SKM-1 treated with dmso at 0.1 percent for 144 hours (cell line): ENCODE measurements around the gene SOBP.
"Not testable (repeated sequence)": the region's sequence is repeated elsewhere in the genome, so short reads cannot be mapped to it uniquely, and the experiment has no call there.

ENCODE experiments used
- DNase-seq: peaks from one replicate; lab custom pipeline; 2025; ENCODE audit not compliant: unreplicated experiment; lab: John Stamatoyannopoulos, UW

Gene SOBP

DNA sequence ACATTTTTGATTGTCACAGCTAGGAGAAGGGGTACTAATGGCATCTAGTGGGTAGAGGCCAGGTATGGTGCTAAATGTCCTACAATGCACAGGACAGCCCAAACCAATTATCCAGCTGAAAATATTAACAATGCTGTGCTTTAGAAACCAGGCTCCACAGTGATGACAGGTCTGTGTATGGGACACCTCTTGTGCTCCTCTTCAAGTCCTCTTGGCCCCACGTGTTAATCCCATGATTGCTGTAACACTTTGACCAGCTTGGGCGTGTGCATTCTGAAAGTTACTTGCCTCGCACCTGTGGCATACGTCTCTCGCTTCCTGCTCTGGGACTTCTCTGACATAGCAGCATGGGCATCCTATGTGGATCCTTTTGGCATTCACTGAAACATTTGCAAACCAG is 29.3 kb downstream of the SOBP start:
- not testable (repeated sequence) for DNase-seq

GRCh38 chr6:107520706-107521105 is 30.8 kb downstream of the SOBP start:
- DNase-seq: not testable (repeated sequence)

GRCh38 chr6:107523054-107523791 is 33.3 kb downstream of the SOBP start:
- DNase-seq: no peak

GRCh38 chr6:107523794-107524193 is 33.9 kb downstream of the SOBP start:
- no peak for DNase-seq

DNA sequence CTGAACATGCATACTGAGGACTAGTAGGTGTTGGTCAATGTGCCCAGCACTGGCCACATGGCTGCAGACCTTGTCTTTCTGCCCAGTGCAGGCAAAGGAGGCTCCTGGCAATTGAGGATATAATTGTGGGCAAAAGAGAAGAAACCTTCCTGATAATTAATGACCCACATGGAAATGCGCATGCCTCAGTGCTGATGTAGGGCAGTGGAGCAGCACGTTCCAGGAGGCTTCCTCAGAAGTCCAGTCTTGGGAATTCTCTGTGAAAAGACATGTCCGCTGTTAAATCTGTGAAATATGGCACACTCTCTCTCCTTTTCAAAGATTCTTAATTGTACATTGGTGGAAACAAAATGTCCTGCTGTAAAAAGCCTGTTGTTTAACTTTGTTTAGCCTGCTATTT is 34.7 kb downstream of the SOBP start:
- DNase-seq: no peak

DNA sequence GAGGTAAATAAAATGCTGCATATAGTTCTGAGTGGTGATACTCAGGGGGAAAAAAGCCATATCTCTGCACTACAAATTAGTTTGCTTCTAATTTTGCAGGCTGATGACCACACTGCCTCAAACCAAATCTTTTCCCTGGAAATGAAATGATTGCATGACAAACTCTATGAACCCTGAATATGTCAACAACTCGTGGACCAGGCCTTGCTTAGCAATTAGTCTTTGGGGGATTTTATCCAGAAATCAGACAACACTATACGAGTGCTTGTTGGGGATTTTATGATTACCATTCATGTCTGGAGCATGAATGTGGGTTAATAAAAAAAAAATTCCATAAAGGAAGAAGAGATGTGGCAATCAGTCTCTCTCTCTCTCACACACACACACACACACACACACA is 42.0 kb downstream of the SOBP start:
- DNase-seq: no peak

DNA sequence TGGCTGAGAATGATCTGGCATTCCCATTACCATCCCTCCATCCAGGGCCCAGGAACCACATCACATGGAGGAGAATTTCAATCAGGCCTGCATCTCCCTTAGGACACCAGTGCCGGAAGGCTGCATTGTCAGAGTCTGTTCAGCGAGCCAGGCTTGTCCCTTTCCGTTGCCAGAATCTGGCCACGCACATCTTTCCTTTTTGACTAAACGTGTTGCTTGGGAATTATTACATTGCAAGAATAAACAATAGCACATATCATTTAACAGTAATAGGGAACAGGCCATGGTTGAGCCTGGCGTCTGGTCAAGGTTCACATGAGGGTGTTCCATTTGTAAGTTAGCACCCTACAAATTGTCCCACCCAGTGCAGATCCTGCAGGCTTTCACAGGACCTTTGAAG is 42.8 kb downstream of the SOBP start:
- no peak for DNase-seq

GRCh38 chr6:107533415-107534059 is 43.6 kb downstream of the SOBP start:
- no peak for DNase-seq

- DNase-seq: no peak
Observed at GRCh38 chr6:107534571-107535141, 44.7 kb downstream of the SOBP start.

GRCh38 chr6:107535626-107536025 is 45.7 kb downstream of the SOBP start:
- DNase-seq: no peak

DNA sequence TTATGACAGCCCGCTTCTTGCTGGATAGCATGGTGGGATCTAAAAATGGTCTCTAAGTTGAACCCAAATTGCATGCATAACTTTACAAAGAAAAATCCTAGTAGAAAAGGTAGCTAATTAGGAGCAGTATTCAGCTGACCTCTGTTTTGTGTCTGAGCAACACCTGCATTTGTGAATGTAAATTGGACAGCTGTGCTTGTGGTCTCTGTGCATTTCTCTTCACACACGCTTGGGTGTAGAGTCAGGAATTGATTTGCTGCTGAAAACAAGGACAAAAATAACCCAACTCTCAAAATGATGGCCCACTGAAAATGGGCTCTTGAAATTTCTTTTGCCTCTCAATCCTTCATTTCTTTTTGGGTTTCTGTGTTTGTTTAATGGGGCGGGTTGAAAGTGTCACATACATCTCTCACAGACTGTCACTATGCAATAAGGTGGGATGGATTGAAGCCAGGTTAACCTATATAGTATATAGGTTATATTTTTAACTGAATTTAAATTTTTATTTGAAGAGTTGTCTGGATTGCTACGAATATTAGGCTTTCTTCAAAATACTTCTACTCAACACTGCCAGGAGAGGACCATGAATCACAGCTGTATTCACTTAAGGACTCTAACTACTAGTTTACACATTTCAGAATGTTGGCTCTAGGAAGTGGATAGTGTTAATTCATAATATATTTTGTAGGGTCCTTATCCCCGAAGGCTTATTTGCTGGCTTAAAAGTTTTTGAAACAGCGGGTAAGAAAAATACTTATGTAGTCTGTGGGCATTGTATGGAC is 46.5 kb downstream of the SOBP start:
- DNase-seq: no peak

DNA sequence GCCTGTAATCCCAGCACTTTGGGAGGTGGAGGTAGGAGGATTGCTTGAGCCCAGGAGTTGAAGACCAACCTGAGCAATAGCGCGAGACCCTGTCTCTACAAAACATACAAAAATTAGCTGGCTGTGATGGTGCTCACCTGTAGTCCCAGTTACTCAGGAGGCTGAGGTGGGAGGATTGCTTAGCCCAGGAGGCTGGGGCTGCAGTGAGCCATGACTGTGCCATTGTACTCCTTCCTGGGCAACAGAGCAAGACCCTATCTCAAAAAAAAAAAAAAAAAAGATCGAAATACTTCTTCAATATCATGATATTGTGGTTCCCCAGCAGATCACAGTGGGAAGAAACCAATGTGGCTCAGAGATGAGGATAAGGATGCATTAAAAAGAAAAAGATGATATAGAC is 47.6 kb downstream of the SOBP start:
- no peak for DNase-seq

GRCh38 chr6:107538856-107539387 is 49.0 kb downstream of the SOBP start:
- DNase-seq: no peak

DNA sequence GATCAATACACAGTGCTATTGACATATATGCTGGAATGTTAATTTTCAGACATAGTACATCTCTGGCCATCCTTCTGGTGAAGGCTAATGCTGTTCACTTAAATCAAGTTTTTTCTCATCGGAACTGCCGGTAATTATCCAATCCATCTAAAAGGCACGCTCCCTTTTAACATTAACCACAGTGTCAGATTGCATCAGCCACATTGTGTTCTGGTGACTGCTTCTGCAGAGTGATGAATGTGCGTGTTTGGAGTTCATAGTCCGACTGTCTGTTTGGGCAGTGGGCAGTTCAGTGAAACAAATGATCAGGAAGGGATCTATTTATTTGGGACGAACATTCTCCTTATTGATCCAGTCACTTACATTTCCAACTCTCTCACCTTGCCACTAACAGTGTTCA is 49.5 kb downstream of the SOBP start:
- no peak for DNase-seq

GRCh38 chr6:107539849-107540464 is 50.0 kb downstream of the SOBP start:
- DNase-seq: no peak

DNA sequence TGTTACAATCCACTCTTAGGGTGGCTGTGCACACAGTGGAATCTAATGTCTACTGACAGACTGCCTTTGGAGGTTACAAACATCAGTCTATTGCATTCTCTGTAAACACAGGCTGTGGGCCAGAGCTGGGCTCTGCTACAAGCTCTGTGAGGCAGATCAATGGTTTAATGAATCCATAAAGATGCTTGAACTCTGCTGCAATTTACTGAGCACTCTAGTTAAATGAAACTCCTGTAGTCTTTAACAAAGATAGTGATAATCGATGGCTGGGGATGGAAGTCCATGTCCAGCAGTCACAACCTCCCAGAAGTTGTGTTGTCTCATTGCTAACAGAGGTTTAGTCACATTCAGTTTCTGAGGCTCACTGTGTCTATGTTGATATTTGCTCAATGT is 50.5 kb downstream of the SOBP start:
- no peak for DNase-seq

DNA sequence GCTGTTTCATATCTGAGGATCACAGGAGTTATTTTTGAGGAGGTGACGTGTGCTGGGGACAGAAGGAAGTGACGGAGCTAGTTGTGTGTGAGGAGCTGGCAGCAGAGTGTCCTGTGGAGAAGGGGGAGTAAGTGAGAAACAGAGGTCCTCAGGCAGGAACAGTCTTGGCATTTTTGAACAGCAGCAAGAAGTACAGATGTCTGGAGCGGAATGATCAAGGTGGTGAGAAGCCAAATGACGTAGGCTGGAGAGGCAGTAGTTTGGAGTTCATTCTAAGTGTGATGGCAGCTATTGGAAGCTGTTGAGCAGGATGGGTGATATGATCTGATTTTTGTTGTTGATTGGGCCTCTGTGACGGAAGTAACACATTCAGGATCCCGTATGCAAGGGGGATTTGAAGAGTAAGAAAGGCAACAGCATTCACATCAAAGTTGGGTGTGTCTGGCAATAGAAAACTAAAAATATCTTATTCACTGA is 52.3 kb downstream of the SOBP start:
- DNase-seq: no peak

DNA sequence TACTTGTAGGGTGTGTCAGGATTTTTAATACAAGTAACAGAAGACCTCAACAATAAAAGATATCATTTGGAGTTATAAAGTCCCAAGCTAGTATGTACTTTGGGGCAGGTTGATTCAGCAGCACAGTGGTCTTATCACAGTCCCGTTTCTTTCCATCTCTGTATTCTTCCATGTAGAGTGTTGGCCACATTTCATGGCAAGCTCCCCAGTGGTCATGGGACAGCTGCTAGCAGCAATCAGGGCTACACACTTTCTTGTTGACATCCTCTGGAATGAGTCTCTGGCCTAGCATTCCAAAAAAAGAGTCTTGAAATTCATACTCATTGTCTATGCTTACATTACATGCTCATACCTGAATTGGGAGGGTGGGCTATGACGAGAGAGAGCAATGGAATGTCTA is 53.2 kb downstream of the SOBP start:
- DNase-seq: no peak

- DNase-seq: no peak
Observed at GRCh38 chr6:107543567-107543966, 53.6 kb downstream of the SOBP start.

DNA sequence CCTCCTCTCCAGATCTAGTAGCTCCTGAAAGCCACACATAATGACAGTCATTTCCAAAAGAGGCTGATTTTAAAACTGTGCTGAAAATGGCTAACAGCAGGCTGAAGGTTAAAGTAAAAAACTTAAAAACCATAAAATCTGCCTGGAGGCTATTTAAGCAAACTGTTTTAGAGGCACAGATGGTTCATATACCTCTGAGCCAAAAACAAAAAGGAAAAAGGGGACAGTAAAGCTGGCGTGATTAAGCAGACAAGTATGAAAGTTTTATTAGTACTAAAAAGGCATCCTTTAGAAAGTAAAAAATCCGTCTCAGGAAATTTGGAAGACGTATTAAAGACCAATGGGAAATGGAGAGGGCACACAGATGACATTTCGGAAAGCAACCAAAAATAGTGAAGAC is 55.8 kb downstream of the SOBP start:
- no peak for DNase-seq
